GM19193 (cell line): ENCODE measurements around the gene TSPAN4.
A peak's percentile ranks its signal among the peaks of the same experiment; 100 is the strongest.

ENCODE experiments used
- POLR2A ChIP-seq: IDR thresholded peaks from 4 replicates; pipeline ENCODE4 v1.6.1; 2011; ENCODE audit not compliant: insufficient read depth, insufficient read length; ENCODE audit errors: extremely low read depth

TSPAN4 gene

GRCh38 chr11:836274-836673 lies 6.4 kb upstream of the TSPAN4 start:
- no peak for TF ChIP-seq POLR2A

- no peak for TF ChIP-seq POLR2A
Observed at GRCh38 chr11:836700-837099, 6.0 kb upstream of the TSPAN4 start.

- TF ChIP-seq POLR2A = peak; percentile 24
Observed at GRCh38 chr11:837189-837989, 5.3 kb upstream of the TSPAN4 start.

GRCh38 chr11:837990-838307 lies 4.7 kb upstream of the TSPAN4 start:
- no peak for TF ChIP-seq POLR2A

- no peak for TF ChIP-seq POLR2A
Observed at GRCh38 chr11:838441-839279, 4.0 kb upstream of the TSPAN4 start.

- TF ChIP-seq POLR2A = no peak
Observed at GRCh38 chr11:839280-839623, 3.4 kb upstream of the TSPAN4 start.

GRCh38 chr11:839875-840617 lies 2.6 kb upstream of the TSPAN4 start:
- no peak for TF ChIP-seq POLR2A

GRCh38 chr11:841981-842369 lies 677 bp upstream of the TSPAN4 start:
- no peak for TF ChIP-seq POLR2A

GRCh38 chr11:843086-843734 lies 558 bp downstream of the TSPAN4 start:
- no peak for TF ChIP-seq POLR2A

GRCh38 chr11:843818-844692 lies 1.4 kb downstream of the TSPAN4 start:
- no peak for TF ChIP-seq POLR2A

GRCh38 chr11:844693-845644 lies 2.3 kb downstream of the TSPAN4 start:
- no peak for TF ChIP-seq POLR2A

- TF ChIP-seq POLR2A = no peak
Observed at GRCh38 chr11:845872-846495, 3.3 kb downstream of the TSPAN4 start.
